Measurements from ENCODE around the gene ENTREP1. TPM values are rescaled to one million over a fixed set of nuclear protein-coding genes. Genes with fewer than 3 reads are reported as not detected.
"Not testable (repeated sequence)": the region's sequence is repeated elsewhere in the genome, so short reads cannot be mapped to it uniquely, and the experiment has no call there.

ENTREP1 gene
- total RNA-seq, 2 experiments from 2014 or later = not detected

- BruUV-seq (replicated peaks); intact Hi-C loops (cut with micrococcal nuclease; ENCODE audit: unreplicated experiment); CTCF ChIA-PET (ENCODE audit: unreplicated experiment): not testable (repeated sequence)
These were observed 115.4 kb downstream of the ENTREP1 start for GRCh38 chr9:69440254-69440955.

More at GRCh38 chr9:69440254-69440955, 115.4 kb downstream of the ENTREP1 start:
- H3K4me2 ChIP-seq (ENCODE audit: low read length); H3K9me2 ChIP-seq (ENCODE audit: insufficient read depth, low read length); H2AFZ ChIP-seq (ENCODE audit: low read length); H3K4me1 ChIP-seq (ENCODE audit: insufficient read depth, low read length, poor library complexity, severe bottlenecking); H3K79me2 ChIP-seq (ENCODE audit: insufficient read depth, low read depth, low read length); H4K20me1 ChIP-seq (ENCODE audit: insufficient read depth, low read length); H3K27ac ChIP-seq (ENCODE audit: low read depth, low read length, poor library complexity, severe bottlenecking); H3K9me3 ChIP-seq (ENCODE audit: low read length); H3K4me3 ChIP-seq (ENCODE audit: low read depth, low read length, poor library complexity, severe bottlenecking); H3K36me3 ChIP-seq (ENCODE audit: insufficient read depth, low read length); DNase-seq (ENCODE audit: low spot score): not testable (repeated sequence)
- POLR2A ChIA-PET = interaction anchor here (0.6 kb wide), 1 partner anchor 1388 kb away, joined by 4 read pairs; no protein-coding TSS in a partner anchor

Other genes with a start within 250 kb of the ENTREP1 start
- 15.1 and 16.2 TPM in 2 replicates for gene TJP2, start 150.9 kb upstream of the ENTREP1 start, total RNA-seq (2014; rRNA removed; shearing (Covaris generic))
- 18.0 and 24.5 TPM in 2 replicates for gene TJP2, start 150.9 kb upstream of the ENTREP1 start, total RNA-seq (2022)